Heart left ventricle (tissue), 16 donors: ENCODE results near the gene KLRF2. TPM values are rescaled to one million over a fixed set of nuclear protein-coding genes. Genes with fewer than 3 reads are reported as not detected.

Source experiments
- ATAC-seq, 4 donors: fragments of 200-7000 bp; cut with Tn5 transposase; one replicate each; pipeline ENCODE4 v1.9.1; 2020 to 2022; ENCODE audit warnings: moderate library complexity in 4 of 4, mild to moderate bottlenecking in 3 of 4, moderate number of reproducible peaks in 1 of 4
- DNase-seq, 5 donors: peaks; one replicate each; pipeline ENCODE4 v3.0.0-alpha.2; 2020
- H3K27ac ChIP-seq, 12 donors: fragments of 200-600 bp; sonication (generic) in 4 of 12; one replicate each; pipeline versions ENCODE4 v1.5.0 to v1.8.0; 2016 to 2022; ENCODE audit warnings: mild to moderate bottlenecking in 2 of 12
- H3K27me3 ChIP-seq, 9 donors: fragments of 200-600 bp; sonication (generic) in 2 of 9; one replicate each; pipeline versions ENCODE4 v1.5.1 to v1.8.0; 2016 to 2022; ENCODE audit warnings: mild to moderate bottlenecking in 3 of 9
- H3K36me3 ChIP-seq, 9 donors: fragments of 200-600 bp; sonication (generic) in 2 of 9; one replicate each; pipeline versions ENCODE4 v1.5.0 to v1.8.0; 2018 to 2022; ENCODE audit warnings: mild to moderate bottlenecking in 2 of 9
- H3K4me1 ChIP-seq, 12 donors: fragments of 200-600 bp; sonication (generic) in 4 of 12; one replicate each; pipeline versions ENCODE4 v1.5.0 to v1.8.0; 2016 to 2022; ENCODE audit warnings: mild to moderate bottlenecking in 3 of 12
- H3K4me3 ChIP-seq, 12 donors: fragments of 200-600 bp; sonication (generic) in 4 of 12; one replicate each; pipeline versions ENCODE4 v1.5.0 to v1.8.0; 2017 to 2022; ENCODE audit warnings: mild to moderate bottlenecking in 9 of 12, moderate library complexity in 4 of 12
- H3K9me3 ChIP-seq, 12 donors: fragments of 200-600 bp; sonication (generic) in 4 of 12; one replicate each; pipeline versions ENCODE4 v1.5.0 to v1.8.0; 2016 to 2022; ENCODE audit warnings: mild to moderate bottlenecking in 1 of 12
- POLR2A ChIP-seq, 2 donors: fragments of 450-650 bp; IDR thresholded peaks; one replicate each; pipeline ENCODE4 v1.6.1; 2017; ENCODE audit warnings: antibody characterized with exemption in 2 of 2, mild to moderate bottlenecking in 2 of 2, moderate library complexity in 2 of 2
- WGBS, 4 donors: extraction: QIAGEN DNeasy Blood & Tissue Kit in 2 of 4; methylation state at CpG; one replicate each; pipeline versions ENCODE4 v1.1.5 to v1.1.7; 2013 to 2018; 5-methylcytosine and 5-hydroxymethylcytosine counted together
- intact Hi-C, 10 donors: fragments of 100-400 bp; cut with DNase I; formaldehyde crosslinking; loops; one replicate each; pipeline versions ENCODE4 v1.11.1 to v1.14.2; 2022
- polyA plus RNA-seq, 2 donors: library from polyadenylated mRNA; stranded (reverse); fragments of 200-250 nt; gene quantifications; one replicate each; pipeline ENCODE4 v1.2.3, GENCODE V29; 2013
- total RNA-seq, 9 donors: library from RNA; depleted of rRNA in 2 of 9; stranded (reverse); fragments of >200 nt in 2 of 9; fragmentation: NEBNext Ultra II Directional in 3 of 9; extraction: Animal tissue kit (Norgen Biotek cat#: 25700) in 3 of 9; gene quantifications; one replicate each; pipeline versions ENCODE4 v1.1.0 to v1.2.4, GENCODE V29; 2016 to 2023
- TF ChIP-seq, protein P1 (sequence below), 12 donors: fragments of 200-600 bp; sonication (generic) in 4 of 12; IDR thresholded peaks; one replicate each; pipeline versions ENCODE4 v1.5.0 to v1.8.0; 2018 to 2022; ENCODE audit warnings: antibody characterized with exemption in 12 of 12, mild to moderate bottlenecking in 5 of 12
- donor health status: ischemic (EF 13 %, LVEDD 7.1; RV severe dilation, severe dysfunction).
- donor health status: healthy with polysubstance abuse.
- donor health status: DM: no; HTN: yes; CAD: no.
- donor health status: DM: no; HTN: no; CAD: no.
- donor health status: ischemic (EF 25% LVEDD 6.9; RV normal size, moderate dysfunction).
- donor health status: ischemic (EF 25% LVEDD 5.7; RV mildly dilated, moderate dysfunction).
- donor health status: healthy.
- donor health status: DM: yes; HTN: yes; CAD: no.
- donor health status: ischemic (EF 35%, LVEDD 5.7; RV mildly dilated, moderate dysfunction).
- donor health status: nonischemic (EF 11% LVEDD 7.7; RV severe dilation, severe dysfunction).
- donor health status: DM: yes; HTN: yes; CAD: no.
- donor health status: PGD.
- donor health status: ischemic (EF 29% LVEDD 5.4; RV normal size, mild dysfunction).
- donor health status: nonischemic (EF 23%, LVEDD 6.1; RV moderate dilation, normal function).

KLRF2 gene
- total and polyA plus RNA-seq, 11 donors, result not detected

DNA sequence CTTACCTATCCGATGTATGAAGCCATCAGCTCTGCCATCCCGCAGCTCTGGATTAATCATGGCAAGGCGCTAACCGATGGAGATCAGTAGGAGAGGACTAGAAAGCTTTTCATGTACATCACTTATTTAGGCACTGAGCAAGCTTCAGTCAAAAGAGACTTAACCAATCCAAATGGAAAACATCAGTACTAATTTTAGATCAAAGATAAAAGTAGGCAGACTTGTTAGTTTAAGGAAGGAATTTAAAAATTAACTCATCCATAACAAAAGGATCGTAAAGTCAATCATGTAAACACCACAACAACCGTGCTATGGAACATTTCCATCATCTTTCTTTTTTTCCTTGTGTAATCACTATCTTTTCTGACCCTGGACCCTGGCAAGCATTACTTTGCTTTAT lies 51.0 kb downstream of the KLRF2 start, which contains the start of gene CLEC2A:
CLEC2A (minus strand) TSS at position 101 of the 400 bp plus-strand sequence; CDS start at position 60, 41 bp downstream.
- 81 to 86% (median 84%) methylated on average over 6 of the region's 6 CpGs for WGBS, 4 donors
- DNase-seq (no peak), ATAC-seq (no peak)
- no peak within 1 kb of the TSS for H3K4me3 ChIP-seq
- no peaks in the 10 kb centered on the region for H3K9me3 ChIP-seq
- TF ChIP-seq POLR2A (IDR thresholded peaks at IDR 0.05), result no peak
- TF ChIP-seq, protein P1, sequence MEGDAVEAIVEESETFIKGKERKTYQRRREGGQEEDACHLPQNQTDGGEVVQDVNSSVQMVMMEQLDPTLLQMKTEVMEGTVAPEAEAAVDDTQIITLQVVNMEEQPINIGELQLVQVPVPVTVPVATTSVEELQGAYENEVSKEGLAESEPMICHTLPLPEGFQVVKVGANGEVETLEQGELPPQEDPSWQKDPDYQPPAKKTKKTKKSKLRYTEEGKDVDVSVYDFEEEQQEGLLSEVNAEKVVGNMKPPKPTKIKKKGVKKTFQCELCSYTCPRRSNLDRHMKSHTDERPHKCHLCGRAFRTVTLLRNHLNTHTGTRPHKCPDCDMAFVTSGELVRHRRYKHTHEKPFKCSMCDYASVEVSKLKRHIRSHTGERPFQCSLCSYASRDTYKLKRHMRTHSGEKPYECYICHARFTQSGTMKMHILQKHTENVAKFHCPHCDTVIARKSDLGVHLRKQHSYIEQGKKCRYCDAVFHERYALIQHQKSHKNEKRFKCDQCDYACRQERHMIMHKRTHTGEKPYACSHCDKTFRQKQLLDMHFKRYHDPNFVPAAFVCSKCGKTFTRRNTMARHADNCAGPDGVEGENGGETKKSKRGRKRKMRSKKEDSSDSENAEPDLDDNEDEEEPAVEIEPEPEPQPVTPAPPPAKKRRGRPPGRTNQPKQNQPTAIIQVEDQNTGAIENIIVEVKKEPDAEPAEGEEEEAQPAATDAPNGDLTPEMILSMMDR (IDR thresholded peaks at IDR 0.05), result no peak
- H3K4me1 ChIP-seq, result no peaks in the 10 kb centered on the region
- H3K27me3 ChIP-seq, result no peaks in the 10 kb centered on the region
- H3K36me3 ChIP-seq, result no peaks in the 10 kb centered on the region
- no peak within 1 kb of the TSS for H3K27ac ChIP-seq
- intact Hi-C loops, result no loop called here

DNA sequence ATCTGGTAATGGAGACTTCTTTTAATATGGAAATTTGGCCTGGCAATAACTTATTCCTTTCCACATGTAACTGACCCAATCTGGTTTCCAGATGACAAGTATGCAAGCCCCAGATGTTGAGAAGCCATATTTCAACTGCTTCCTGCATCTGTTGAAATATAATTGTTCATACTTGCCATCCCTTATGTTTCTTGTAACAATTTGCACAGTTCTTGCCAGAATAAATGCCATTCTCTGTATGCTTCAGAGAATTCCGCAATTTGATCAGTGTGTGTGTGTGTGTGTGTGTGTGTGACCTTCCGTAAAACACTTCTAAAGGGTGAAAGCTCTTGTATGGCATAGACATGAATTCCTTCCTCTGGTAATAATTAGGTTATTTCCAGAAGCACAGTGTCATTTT lies 52.7 kb downstream of the KLRF2 start:
- no peak overlapping the region for H3K27ac ChIP-seq
- no peaks in the 10 kb centered on the region for H3K4me1 ChIP-seq
- intact Hi-C loops, result no loop called here
- no peak for DNase-seq
- H3K9me3 ChIP-seq, result no peaks in the 10 kb centered on the region
- no peak overlapping the region for H3K4me3 ChIP-seq
- TF ChIP-seq, protein P1 (IDR thresholded peaks at IDR 0.05), result no peak
- ATAC-seq, result no peak
- peaks cover 0 to 6% (median 0%) of the 10 kb centered on the region in 9 donors for H3K27me3 ChIP-seq
- no peaks in the 10 kb centered on the region for H3K36me3 ChIP-seq
- 55 to 91% (median 81%) methylated on average over 2 of the region's 2 CpGs for WGBS, 4 donors

- no peak for DNase-seq
- H3K27me3 ChIP-seq, result peaks cover 0 to 15% (median 0%) of the 10 kb centered on the region in 9 donors
- no peak overlapping the region for H3K27ac ChIP-seq
- ATAC-seq, result no peak
- H3K9me3 ChIP-seq, result no peaks in the 10 kb centered on the region
- intact Hi-C loops, result no loop called here
- H3K4me1 ChIP-seq, result no peaks in the 10 kb centered on the region
- H3K36me3 ChIP-seq, result no peaks in the 10 kb centered on the region
- no peak overlapping the region for H3K4me3 ChIP-seq
- TF ChIP-seq, protein P1 (IDR thresholded peaks at IDR 0.05), result no peak
- no peak for TF ChIP-seq POLR2A (IDR thresholded peaks at IDR 0.05)
- WGBS, 4 donors, result 89 to 92% (median 89%) methylated on average over 2 of the region's 2 CpGs
Measured at GRCh38 chr12:9935026-9935425, 53.7 kb downstream of the KLRF2 start.

GRCh38 chr12:9936591-9936990 lies 55.3 kb downstream of the KLRF2 start:
- TF ChIP-seq, protein P1 (IDR thresholded peaks at IDR 0.05), result no peak
- no peak for TF ChIP-seq POLR2A (IDR thresholded peaks at IDR 0.05)
- peaks cover 0 to 20% (median 0%) of the 10 kb centered on the region in 9 donors for H3K27me3 ChIP-seq
- no peaks in the 10 kb centered on the region for H3K4me1 ChIP-seq
- WGBS, 4 donors, result 77 to 84% (median 82%) methylated on average over 10 of the region's 10 CpGs
- no peak overlapping the region for H3K4me3 ChIP-seq
- no peaks in the 10 kb centered on the region for H3K9me3 ChIP-seq
- no peak for ATAC-seq
- no peak for DNase-seq
- H3K27ac ChIP-seq, result no peak overlapping the region
- intact Hi-C loops, result no loop called here
- H3K36me3 ChIP-seq, result no peaks in the 10 kb centered on the region
